Testis (tissue), 3 donors: ENCODE results near the gene CAMTA1. TPM values are rescaled to one million over a fixed set of nuclear protein-coding genes. Genes with fewer than 3 reads are reported as not detected.

Experiments
- DNase-seq: peaks from one replicate; pipeline ENCODE4 v3.0.0-alpha.2; 2019
- H3K27ac ChIP-seq, 2 donors: fragments of 200-600 bp; sonication (generic); one replicate each; pipeline ENCODE4 v1.5.1; 2019
- H3K27me3 ChIP-seq: fragments of 200-600 bp; sonication (generic); one replicate; pipeline ENCODE4 v1.5.1; 2019
- H3K36me3 ChIP-seq: fragments of 200-600 bp; sonication (generic); one replicate; pipeline ENCODE4 v1.5.1; 2017; ENCODE audit warnings: low read depth; ENCODE audit errors: missing control alignments
- H3K4me1 ChIP-seq: fragments of 200-600 bp; sonication (generic); one replicate; pipeline ENCODE4 v1.5.1; 2019
- H3K4me3 ChIP-seq, 2 donors: fragments of 200-600 bp; sonication (generic); one replicate each; pipeline ENCODE4 v1.5.1; 2017 to 2019
- H3K9me3 ChIP-seq: fragments of 200-600 bp; sonication (generic); one replicate; pipeline ENCODE4 v1.5.1; 2017
- POLR2A ChIP-seq: fragments of 450-650 bp; IDR thresholded peaks from one replicate; pipeline ENCODE4 v1.6.1; 2017; ENCODE audit warnings: antibody characterized with exemption, mild to moderate bottlenecking, moderate library complexity
- WGBS, 2 donors: methylation state at CpG; one replicate each; pipeline ENCODE4 v1.1.5; 2018; 5-methylcytosine and 5-hydroxymethylcytosine counted together
- intact Hi-C: fragments of 100-400 bp; cut with DNase I; formaldehyde crosslinking; loops from one replicate; pipeline ENCODE4 v1.15.1; 2023; ENCODE audit warnings: low total_unique reads
- polyA plus RNA-seq: library from polyadenylated mRNA; stranded (reverse); fragments of 350-450 nt; fragmentation: Illumina TruSeq; extraction: RNeasy Lipid Tissue Mini Kit (QIAGEN cat#74804); gene quantifications from one replicate; pipeline ENCODE4 v1.2.3, GENCODE V29; 2014; ENCODE audit warnings: low read depth, low replicate concordance; ENCODE audit not compliant: insufficient read depth
- total RNA-seq, 2 donors: library from RNA; depleted of rRNA; stranded (reverse); fragments of >200 nt; gene quantifications; one replicate each; pipeline ENCODE4 v1.2.3, GENCODE V29; 2016
- TF ChIP-seq, protein P1 (sequence below), 3 experiments: fragments of 450-650 bp in 2 of 3; fragments of 200-600 bp in 1 of 3; sonication (generic) in 1 of 3; IDR thresholded peaks; one replicate each; pipeline ENCODE4 v1.5.1; 2016 to 2019; ENCODE audit warnings: antibody characterized with exemption in 3 of 3, mild to moderate bottlenecking in 2 of 3, moderate library complexity in 1 of 3

Gene CAMTA1
- total and polyA plus RNA-seq, 3 donors from 2014 or later, result 116 to 158 (median 119) TPM

- no peak for DNase-seq
- WGBS, 2 donors, result 88 to 91% methylated on average over 4 of the region's 4 CpGs
- TF ChIP-seq POLR2A, result no peak
- TF ChIP-seq, protein P1, sequence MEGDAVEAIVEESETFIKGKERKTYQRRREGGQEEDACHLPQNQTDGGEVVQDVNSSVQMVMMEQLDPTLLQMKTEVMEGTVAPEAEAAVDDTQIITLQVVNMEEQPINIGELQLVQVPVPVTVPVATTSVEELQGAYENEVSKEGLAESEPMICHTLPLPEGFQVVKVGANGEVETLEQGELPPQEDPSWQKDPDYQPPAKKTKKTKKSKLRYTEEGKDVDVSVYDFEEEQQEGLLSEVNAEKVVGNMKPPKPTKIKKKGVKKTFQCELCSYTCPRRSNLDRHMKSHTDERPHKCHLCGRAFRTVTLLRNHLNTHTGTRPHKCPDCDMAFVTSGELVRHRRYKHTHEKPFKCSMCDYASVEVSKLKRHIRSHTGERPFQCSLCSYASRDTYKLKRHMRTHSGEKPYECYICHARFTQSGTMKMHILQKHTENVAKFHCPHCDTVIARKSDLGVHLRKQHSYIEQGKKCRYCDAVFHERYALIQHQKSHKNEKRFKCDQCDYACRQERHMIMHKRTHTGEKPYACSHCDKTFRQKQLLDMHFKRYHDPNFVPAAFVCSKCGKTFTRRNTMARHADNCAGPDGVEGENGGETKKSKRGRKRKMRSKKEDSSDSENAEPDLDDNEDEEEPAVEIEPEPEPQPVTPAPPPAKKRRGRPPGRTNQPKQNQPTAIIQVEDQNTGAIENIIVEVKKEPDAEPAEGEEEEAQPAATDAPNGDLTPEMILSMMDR (IDR thresholded peaks at IDR 0.05), result no peak
- Histone ChIP-seq H3K36me3 (no peaks in the 10 kb centered on the region), H3K4me3 (no peak overlapping the region), H3K27ac (no peak overlapping the region), H3K27me3 (no peaks in the 10 kb centered on the region), H3K4me1 (no peaks in the 10 kb centered on the region), H3K9me3 (no peaks in the 10 kb centered on the region)
- intact Hi-C loops, result no loop called here
Measured at GRCh38 chr1:7401814-7402547, 616.7 kb downstream of the CAMTA1 start.

DNA sequence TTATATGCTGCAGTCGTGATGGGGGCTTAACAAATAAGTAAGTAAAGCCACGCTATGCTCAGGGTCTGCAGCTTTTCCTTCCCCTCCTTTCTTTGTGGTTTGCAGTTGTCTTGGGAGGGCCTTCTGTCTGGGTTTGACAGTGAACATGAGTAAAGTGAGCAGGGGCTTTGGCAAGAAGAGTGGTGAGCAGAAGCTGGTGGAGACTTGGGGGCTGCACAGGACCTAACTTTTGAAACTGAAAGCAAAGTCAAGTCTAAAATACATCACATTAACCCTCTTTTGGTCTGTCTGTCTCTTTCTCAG is 617.2 kb downstream of the CAMTA1 start:
- TF ChIP-seq POLR2A, result no peak
- TF ChIP-seq, protein P1 (IDR thresholded peaks at IDR 0.05), result no peak
- no peaks in the 10 kb centered on the region for H3K4me1 ChIP-seq
- H3K27me3 ChIP-seq, result no peaks in the 10 kb centered on the region
- H3K9me3 ChIP-seq, result no peaks in the 10 kb centered on the region
- intact Hi-C loops, result no loop called here
- peak; percentile 3 for DNase-seq
- no peak overlapping the region for H3K27ac ChIP-seq
- H3K36me3 ChIP-seq, result no peaks in the 10 kb centered on the region
- WGBS, 2 donors, result 91 to 97% methylated on average over 2 of the region's 2 CpGs
- no peak overlapping the region for H3K4me3 ChIP-seq

- Histone ChIP-seq H3K4me1 (no peaks in the 10 kb centered on the region), H3K36me3 (no peaks in the 10 kb centered on the region), H3K4me3 (no peak overlapping the region), H3K9me3 (no peaks in the 10 kb centered on the region), H3K27me3 (no peaks in the 10 kb centered on the region), H3K27ac (no peak overlapping the region)
- TF ChIP-seq, protein P1 (IDR thresholded peaks at IDR 0.05), result no peak
- TF ChIP-seq POLR2A, result no peak
- intact Hi-C loops, result no loop called here
- WGBS, 2 donors, result 96 to 99% methylated on average over 12 of the region's 12 CpGs
- DNase-seq, result peak; percentile 4
Measured at GRCh38 chr1:7403265-7404045, 618.2 kb downstream of the CAMTA1 start.

DNA sequence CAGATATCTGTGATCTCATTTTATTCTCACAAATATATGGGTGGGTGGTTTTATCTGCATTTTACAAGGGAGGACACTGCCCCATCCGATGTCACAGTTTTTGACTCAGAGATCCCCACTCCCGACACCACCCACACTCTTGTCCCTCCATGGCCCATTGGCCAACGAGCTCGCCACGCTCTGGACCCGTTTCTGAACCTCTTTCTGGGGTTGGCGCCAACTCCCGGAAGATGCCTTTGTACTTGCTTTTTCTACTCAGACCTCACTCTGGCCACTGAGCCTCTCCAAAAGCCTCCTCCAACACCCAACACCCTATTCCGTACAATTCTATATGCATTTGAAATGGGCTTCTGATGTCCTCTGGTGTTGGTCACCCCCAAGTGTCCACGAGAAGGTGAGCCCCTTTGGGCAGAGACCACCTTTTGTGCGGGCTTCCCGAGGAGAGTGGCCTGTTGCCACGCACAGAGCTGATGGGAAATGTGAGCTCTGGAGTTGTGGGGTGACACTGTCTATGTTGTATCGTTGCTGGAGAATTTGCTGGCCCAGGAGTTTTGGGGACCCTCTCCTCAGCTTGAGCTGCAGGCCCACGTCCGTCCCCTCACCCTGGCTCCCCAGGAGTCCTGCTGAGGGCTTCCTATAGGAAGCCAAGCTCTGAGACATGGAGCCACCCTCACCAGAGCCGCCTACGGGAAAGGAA is 618.9 kb downstream of the CAMTA1 start:
- no peaks in the 10 kb centered on the region for H3K36me3 ChIP-seq
- TF ChIP-seq, protein P1 (IDR thresholded peaks at IDR 0.05), result no peak
- no peak for TF ChIP-seq POLR2A
- DNase-seq, result peak; percentile 2
- no peak overlapping the region for H3K4me3 ChIP-seq
- H3K27ac ChIP-seq, result no peak overlapping the region
- 91 to 94% methylated on average over 18 of the region's 18 CpGs for WGBS, 2 donors
- no peaks in the 10 kb centered on the region for H3K4me1 ChIP-seq
- no peaks in the 10 kb centered on the region for H3K9me3 ChIP-seq
- no peaks in the 10 kb centered on the region for H3K27me3 ChIP-seq
- intact Hi-C loops, result no loop called here
